CD4-positive, alpha-beta T cell treated with Interleukin-21 for 1 hour (primary cell): ENCODE measurements around the gene ATF7.
"Not testable (repeated sequence)": the region's sequence is repeated elsewhere in the genome, so short reads cannot be mapped to it uniquely, and the experiment has no call there.

ENCODE experiments used
- DNase-seq: peaks from one replicate; pipeline ENCODE4 v3.0.0-alpha.2; 2020

The ATF7 gene

DNA sequence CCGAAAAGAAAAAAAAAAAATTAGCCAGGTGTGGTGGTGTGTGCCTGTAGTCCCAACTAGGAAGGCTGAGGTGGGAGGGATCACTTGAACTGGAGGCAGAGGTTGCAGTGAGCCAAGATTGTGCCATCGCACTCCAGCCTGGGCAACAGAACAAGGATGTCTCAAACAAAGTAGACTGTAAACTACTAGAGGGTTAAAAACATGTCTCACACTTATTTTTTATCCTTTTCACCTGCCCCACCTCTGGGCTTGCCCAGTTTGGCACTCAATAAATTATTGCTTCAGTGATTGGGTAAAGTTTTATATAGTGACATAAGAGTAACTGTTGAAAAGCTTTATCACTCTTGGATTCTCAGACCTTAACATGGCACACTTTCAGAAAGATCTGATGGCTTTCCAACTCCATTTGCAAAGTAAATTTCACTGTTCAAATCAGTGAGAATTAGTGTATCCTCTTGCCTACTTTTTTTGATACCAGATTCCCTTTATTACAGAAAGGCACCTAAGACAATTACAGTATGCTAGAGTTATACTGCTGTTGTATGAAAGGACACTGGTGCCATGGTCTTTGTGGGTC lies 62.6 kb downstream of the ATF7 start:
- DNase-seq: no peak

GRCh38 chr12:53561590-53561953 lies 64.6 kb downstream of the ATF7 start:
- no peak for DNase-seq

DNA sequence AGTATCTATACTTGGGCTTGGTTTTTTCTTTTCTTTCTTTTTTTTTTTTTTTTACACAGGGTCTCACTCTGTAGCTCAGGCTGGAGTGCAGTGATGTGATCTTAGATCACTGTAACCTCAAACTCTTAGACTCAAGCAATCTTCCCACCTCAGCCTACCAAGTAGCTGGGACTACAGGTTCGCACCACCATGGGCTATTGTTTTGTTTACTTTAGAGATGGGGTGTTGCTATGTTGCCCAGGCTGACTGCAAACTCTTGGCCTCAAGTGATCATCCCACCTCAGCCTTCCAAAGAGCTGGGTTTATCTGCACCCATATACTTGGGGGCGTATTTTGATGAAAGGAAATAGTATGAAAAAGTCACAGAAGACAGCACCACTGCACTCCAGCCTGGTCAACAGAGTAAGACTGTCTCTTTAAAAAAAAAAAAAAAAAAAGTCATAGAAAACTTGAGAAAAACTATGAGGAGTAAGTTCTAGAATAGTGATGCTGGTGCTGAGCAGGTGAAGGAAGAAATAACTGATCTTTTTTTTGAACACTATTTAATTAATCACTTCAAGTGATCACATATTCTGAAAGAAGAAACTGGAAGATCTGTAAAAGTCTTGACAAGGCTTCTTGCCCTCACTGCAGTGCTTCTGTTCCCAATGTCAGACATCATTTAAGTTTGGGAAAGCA lies 65.1 kb downstream of the ATF7 start:
- no peak for DNase-seq

- DNase-seq: no peak
These were observed 65.8 kb downstream of the ATF7 start for GRCh38 chr12:53560351-53560750.

DNA sequence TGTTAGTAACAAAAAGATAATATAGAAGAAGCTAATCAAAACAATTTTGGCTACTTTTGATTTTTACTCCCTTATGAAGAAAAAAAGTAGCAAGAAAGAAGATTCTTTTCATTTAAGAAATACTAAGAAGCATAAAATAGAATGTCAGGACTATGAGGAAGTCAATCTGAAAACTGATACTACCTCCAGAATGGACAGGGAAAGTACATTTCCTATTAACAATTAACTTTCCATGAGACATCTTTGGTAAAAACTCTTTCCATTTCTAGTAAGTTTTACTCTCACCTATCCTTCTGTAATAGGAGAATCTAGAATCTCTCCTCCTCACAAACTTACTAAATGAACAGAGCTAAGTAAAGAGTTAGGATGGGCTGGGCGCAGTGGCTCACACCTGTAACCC lies 67.6 kb downstream of the ATF7 start:
- no peak for DNase-seq

- no peak for DNase-seq
These were observed 73.5 kb downstream of the ATF7 start for GRCh38 chr12:53552361-53553327.

DNA sequence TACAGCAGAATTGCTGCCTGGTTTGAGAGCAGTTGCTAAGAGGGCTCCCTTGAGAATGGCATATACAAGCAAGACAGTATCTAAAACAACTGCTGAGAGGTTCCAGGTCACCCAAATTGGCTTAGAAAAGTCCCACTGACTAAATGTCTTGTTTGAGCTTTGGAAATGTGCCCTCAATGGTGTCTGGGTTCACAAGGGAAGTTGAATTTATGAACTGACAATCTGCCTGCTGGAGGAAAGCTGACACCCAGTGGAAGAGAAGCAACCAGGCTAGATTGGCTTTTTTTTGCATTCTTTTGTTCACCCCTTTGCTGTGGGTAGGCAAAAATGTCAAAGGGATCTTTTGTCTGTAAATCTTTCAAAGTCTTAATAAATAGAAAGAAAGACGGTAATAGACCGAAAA lies 74.3 kb downstream of the ATF7 start:
- DNase-seq: no peak

- no peak for DNase-seq
These were observed 75.6 kb downstream of the ATF7 start for GRCh38 chr12:53550595-53550994.

DNA sequence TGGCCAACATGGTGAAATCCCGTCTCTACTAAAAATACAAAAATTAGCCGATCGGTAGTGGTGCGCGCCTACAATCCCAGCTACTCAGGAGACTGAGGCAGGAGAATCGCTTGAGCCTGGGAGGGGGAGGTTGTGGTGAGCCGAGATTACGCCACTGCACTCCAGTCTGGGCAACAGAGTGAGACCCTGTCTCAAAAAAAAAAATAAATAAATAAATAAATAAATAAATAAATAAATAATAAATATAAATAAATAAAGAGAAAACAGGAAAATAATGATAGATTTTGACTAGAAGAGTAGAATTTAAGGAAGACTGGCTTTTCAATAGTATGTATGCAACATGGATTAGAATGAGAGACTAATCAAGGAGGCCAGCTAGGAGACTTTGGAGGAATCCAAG lies 76.1 kb downstream of the ATF7 start:
- DNase-seq: not testable (repeated sequence)

GRCh38 chr12:53548354-53548753 lies 77.8 kb downstream of the ATF7 start:
- not testable (repeated sequence) for DNase-seq

GRCh38 chr12:53543539-53543938 lies 82.6 kb downstream of the ATF7 start:
- DNase-seq: peak; percentile 65

DNA sequence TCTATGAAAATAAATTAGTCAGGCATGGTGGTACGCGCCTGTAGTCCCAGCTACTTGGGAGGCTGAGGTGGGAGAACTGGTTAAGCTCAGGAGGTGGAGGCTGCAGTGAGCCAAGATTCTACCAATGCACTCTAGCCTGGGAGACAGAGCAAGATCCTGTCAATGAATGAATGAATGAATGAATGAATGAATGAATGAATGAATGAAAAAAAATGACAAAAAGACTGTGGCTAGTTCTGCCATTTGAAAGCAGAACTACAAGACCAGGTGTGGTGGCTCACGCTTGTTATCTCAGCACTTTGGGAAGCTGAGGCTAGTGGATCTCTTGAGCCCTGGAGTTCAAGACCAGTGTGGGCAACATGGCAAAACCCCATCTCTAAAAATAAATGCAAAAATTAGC lies 86.7 kb downstream of the ATF7 start:
- DNase-seq: no peak

- DNase-seq: no peak
These were observed 87.9 kb downstream of the ATF7 start for GRCh38 chr12:53538209-53538689.

GRCh38 chr12:53536962-53537361 lies 89.2 kb downstream of the ATF7 start:
- DNase-seq: no peak

GRCh38 chr12:53533471-53533870 lies 92.7 kb downstream of the ATF7 start:
- no peak for DNase-seq

GRCh38 chr12:53532524-53533445 lies 93.4 kb downstream of the ATF7 start:
- DNase-seq: no peak

- DNase-seq: no peak
These were observed 94.2 kb downstream of the ATF7 start for GRCh38 chr12:53532021-53532420.

DNA sequence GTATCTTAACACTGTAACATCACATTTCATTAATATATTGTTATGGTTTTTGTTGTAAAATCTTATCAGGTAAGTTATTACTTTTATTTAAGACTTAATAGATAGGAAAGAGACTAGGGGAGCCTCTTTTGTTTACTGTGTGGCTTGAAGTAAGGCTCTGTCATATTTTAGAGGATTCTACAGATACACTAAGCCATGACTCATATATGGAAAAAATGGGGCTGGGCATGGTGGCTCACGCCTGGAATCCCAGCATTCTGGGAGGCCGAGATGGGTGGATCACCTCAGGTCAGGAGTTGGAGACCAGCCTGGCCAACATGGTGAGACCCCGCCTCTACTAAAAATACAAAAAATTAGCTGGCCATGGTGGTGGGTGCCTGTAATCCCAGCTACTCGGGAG lies 95.3 kb downstream of the ATF7 start:
- no peak for DNase-seq

- DNase-seq: no peak
These were observed 96.1 kb downstream of the ATF7 start for GRCh38 chr12:53530061-53530460.

DNA sequence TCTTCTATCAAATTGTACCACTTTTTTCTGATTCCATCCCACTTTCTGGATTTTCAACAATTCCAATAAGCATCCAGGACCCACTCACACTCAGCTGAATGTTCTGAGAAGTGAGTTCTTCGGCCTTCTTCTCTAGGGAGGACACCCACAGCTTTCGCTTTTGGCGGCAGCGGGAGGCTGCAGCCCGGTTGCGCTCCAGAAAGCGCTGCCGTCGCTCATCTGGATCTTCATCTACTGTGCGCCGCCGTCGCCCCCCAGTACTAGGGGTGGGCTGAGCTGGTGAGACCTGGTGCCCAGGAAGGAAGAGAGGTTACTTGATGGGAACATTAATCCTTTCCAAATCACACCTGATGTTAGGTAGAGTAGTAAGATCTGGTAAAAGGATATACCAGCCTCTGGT lies 101.7 kb downstream of the ATF7 start:
- DNase-seq: no peak

GRCh38 chr12:53523131-53523530 lies 103.1 kb downstream of the ATF7 start:
- no peak for DNase-seq

GRCh38 chr12:53518381-53518780 lies 107.8 kb downstream of the ATF7 start:
- no peak for DNase-seq
